ENCODE results near the gene USP22.

The USP22 gene

DNA sequence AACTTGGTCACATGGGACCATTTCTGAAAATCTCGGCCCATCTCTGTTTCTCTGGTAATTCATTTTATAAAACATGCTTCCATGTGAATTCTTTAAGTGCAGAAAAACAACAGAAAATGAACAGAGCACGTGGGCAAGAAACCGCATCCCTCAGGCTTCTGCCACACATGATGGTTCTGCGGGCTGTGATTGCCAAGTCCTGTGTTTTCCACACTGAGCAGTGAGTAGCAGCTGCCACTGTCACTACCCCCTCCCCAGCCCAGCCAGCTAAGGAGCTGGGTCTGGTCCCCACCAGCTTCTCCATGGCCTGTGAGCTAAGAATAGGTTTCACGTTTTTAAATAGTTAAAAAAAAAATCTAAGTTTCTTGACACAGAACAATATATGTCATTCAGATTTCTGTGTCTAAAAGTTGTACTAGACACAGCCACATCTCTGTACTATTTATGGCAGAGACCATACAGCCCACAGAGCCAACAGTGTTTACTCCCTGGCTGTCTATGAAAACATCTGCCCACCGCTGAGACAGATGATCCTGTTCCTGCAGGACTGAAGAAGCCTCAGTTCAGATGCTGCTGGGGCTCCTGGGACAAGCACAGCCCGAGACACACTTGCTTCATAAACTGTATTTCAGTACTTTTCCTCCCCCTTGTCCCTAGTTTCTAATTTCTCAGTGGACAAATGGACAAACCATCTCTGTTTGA is 41.5 kb downstream of the USP22 start:
- no peak for DNase-seq (ENCODE audit: low read depth in 2 of 2)

DNA sequence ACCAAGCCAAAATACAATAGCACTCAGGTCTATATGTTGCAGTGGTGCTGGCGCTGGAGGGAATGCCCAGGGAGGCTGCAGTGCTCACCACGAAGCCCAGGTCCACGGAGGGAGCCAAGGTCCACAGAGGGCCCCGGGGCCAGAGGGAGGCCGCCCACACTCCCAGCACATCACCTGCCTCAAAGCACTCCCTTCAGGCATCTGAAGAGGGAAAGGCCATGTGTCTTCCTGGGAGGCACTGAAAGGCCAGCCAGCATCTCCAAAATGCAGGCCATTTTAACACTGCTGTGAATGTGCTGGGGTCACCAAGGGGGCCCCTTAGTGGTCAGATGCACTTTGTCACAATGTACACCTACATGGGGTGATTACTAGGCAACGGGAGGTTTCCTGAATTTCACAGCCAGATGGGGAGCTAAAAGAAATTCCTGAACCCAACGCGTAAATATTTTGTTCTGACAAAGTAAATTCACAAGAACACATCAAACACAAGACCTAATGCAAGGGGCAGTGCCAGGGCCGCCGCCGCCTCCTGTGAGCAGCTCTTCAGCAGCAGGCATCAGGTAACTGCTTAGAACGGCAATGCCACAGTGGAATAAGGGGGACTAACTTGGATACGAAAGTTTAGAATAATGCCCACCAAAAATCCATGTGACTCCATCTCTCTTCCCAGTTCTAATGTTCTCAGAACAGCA is 42.8 kb downstream of the USP22 start:
- no peak for DNase-seq (ENCODE audit: low read depth in 2 of 2)

DNA sequence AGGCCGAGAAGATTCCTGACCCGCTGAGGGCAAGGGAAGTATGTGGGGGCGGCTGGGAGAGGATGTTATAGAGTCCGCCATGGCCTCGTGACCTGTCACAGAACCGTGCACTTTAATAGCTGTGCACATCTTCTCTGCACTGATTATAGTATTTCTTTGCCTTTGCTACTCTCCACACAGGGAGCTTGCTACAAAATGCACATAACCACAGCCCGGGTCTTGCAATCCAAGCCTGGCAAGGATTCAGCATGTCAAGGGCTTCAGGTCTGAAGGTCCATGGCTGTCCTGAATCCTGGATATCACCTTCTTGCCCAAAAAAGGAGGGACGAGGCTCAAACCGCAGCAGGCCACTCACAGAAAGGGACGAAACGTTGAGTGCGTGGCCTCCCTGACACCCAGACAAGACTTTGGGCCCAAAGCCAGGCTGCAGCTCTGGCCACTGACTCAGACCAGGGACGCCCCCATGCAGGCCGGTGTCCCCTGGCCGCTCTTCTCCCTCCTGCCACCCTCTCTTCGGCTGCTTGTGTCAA is 43.7 kb downstream of the USP22 start:
- DNase-seq (ENCODE audit: low read depth in 2 of 2) = no peak

DNA sequence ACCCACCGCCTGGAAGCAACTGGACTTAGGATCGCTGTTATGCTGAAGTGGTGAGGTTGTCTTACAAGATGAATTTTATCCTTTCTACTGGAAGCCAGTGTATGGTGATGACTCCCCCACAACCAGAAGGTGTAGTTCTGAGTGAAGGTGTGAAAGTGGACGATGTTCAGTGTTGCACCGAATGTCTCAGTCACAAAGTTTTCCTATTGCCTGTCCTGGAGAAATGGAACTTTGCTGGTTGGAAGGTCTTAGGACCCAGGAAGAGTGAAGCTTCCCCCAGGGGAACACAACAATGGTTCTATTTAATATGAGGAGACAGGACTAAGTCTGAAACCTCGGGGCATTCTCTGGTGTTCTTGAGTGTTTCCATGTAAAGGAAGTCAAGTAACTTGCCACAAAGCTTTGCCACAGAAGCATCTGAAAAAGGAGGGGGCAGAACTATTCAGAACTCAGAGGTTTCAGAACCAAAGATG is 44.2 kb downstream of the USP22 start:
- DNase-seq (ENCODE audit: low read depth in 2 of 2) = no peak

DNA sequence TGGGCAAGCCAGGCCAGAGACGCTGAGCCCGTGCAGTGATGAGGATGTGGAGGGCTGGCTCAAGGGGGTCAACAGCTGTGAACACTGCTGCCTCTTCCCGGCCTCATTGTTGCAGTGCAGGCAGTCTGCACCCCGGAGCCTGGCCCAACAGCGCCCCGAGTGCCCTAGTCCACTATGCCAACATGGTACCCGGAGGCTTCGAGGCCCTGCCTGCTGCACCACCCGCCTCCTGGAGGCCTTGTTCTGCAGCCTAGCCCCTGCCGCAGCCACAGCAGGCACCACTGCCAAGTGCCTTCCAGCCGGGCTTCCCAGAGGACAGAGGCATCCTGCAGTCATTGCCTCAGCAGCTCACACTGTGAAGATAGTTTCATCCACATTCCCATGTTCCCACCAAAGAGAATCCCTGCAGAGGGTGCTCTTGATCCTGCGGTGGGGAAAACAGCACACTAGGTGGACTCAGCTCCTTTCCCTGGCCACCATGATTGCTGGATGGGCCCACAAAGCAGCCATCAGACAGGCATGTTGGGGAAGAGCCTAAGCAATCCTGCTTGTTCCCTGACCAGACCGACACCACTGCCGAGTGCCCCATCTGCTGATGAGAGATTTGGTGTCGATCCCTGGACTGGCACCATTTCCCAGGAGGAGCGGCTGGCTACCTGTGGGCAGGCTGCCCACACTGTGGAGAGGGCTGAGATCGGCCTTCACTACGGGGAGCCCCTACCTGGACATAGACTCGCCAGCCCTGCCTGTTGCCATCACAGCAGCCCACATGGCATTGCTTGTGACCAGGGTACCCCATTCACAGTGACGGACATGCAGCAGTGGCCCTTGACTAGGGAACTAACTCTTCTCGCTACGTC is 44.9 kb downstream of the USP22 start:
- no peak for DNase-seq (ENCODE audit: low read depth in 2 of 2)

DNA sequence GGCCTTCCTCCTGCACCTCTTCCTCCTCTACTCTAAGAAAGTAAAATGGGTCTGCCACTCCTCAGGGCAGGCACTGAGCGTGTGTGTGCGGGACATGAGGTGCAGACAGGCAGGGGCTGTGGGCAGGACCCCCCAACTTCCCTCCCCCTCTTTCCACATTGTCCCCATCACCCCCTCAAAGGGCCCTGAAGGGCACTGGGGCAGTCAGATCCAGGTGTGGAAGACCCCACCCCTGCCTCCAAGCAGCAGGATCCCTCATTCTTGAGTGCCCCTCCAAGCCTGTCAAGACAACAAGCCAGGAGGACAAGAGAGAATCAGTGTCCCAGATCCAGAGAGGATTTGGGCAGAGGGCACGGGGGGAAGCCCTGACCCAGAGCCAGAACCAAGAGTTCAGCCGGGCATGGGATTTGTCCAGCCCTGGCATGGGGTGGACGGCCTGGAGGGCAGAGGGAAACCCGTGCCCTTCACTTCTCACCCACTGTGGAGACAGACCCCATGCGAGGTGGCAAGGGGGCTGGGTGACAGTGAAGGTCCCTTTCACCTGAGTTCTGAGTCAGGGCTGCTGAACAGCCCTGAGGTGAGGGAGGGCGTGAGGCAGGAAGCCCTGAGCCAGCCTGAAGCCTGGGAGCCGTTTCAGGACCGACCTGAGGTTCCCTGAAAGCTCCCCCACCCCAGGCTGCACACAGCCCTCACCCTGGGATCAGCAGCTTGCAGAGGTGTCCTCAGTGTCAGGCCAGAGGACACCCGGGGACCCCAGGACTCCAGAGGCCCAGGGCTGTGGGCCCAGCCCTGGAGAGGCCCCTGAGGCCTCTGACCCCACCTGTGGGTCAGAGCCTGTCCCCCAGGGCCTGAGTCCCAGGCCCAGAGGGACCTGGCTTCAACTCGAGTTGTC is 45.8 kb downstream of the USP22 start:
- no peak for DNase-seq (ENCODE audit: low read depth in 2 of 2)

DNA sequence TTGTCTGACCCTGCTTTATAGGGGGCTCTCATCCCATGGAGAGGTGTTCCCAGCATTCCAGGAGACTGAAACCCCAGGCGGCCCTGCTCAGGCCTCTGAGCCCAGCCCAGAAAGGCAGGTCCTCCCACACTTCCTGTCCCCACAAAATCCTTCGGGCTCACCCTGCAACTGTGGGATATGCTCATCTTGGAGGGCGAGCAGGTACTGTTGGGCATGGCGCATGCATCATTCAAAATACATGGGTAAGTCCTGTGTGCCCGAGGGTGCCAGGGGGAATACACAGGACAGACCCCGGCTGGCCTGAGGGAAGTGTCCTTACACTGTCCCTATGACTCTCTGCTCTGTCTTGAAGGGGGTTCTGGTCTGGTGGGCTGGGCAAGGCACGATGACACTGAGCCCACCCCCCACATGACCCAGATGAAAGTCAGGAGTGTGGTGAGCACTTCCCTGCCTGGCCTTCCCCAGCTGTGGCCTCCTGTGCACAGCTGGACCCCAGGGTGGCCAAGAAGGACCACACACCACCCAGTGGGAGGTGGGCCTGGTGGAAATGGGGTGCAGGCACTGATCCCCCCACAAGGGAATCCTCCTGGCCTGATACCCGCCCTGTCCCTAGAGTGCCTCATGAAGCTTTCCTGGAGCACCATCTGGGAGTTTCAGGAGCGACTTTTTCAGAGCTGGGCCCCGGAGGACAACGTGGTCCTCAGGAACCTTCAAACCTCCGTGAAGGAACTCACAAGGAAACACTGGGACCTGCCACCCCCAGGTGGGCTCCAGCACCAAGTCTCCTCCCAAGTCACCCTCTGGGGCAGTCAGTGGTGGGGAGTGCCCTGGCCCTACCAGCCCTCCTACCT is 46.7 kb downstream of the USP22 start:
- DNase-seq (ENCODE audit: low read depth in 2 of 2) = no peak

DNA sequence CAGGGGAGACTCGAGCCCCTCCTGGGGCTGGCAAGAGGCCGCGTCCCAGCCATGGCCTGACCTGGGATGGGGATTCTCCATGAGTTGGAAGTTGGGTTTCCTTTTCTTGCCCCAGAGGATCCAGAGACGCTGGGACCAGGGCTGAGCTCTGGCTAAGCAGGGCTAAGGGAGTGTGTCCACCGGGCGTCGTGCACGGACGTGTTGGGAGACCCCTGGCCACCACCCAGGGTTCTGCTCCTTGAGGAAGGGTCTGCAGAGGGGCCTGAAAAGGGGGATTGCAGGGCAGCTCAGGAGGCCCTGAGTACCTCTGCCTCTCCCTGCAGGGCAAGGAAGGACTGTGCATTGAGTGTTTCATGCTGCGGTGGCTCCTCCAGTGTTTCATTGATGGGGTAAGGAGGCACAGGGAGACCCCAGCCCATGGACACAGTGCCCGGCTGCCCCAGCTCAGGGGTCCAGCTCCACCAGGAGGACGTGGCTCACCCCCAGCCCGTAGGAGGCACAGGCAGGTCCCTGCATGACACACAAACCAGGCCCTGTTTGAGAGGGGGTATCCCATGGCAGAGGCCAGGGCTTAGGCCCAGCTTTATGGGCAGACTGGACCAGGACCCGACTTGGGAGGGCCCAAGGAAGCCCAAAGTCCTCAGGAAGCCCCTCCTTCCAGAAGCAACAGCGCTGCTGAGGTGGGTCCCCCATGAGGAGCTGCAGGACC is 47.5 kb downstream of the USP22 start:
- DNase-seq (ENCODE audit: low read depth in 2 of 2) = no peak

DNA sequence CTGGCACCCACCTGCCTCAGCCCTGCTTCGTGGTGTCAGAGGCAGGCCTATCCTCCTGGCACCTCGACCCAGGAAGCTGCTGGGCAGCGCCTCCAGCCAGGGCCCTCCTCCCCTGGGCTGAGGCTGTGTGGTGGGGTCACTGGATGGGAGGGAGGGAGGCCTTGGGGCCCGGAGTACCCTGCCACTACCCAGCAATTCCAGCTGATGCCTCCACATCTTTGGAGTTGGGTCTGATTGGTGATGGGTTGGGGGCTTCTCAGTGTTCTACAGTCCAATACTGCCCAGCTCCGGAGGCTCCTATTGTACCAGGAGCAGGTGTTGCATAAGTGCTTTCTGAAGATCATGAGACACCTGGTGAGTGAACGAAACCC is 48.0 kb downstream of the USP22 start:
- DNase-seq (ENCODE audit: low read depth in 2 of 2) = no peak

DNA sequence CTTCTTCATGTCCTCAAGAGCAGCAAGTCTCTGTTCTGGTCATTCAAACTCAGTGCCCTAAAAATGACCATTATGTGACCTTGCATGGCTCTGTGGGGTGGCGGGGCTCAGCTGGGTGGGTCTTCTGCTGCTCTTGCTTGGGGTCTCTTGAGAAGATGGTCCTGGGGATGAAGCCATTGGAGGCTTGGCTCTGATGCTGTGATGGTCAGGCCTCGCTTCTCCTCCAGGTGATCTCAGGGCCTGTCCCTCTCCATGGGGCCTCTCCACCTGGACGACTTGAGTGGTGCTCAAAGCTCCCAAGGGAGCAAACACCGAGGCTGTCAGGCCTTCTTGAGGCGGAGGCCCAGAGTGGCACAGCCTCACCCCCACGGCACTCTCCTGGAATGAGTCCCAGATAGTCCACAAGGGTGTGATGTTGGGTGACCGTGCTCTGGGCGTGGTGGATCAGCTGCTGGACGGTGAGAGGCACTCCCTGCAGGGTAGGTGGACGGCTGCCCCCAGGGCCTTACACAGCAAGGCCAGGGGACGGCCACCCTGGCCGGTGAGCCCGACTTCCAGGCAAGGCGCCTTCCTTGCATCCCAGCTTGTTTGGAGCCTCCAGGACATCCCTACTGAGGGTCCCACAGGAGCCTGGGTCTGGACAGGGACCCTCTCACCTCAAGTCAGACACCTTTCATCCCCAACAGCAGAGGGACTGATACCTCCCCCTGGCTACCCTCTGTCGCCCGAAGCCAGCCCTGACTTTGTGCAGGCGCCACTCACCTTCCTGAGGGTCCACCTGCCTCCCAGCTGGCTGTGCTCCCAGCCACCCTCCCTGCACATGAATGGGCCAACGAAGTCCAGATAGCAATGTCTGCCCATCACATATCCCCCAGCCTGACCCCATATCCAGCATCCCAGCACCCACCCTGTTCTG is 48.7 kb downstream of the USP22 start:
- no peak for DNase-seq (ENCODE audit: low read depth in 2 of 2)

DNA sequence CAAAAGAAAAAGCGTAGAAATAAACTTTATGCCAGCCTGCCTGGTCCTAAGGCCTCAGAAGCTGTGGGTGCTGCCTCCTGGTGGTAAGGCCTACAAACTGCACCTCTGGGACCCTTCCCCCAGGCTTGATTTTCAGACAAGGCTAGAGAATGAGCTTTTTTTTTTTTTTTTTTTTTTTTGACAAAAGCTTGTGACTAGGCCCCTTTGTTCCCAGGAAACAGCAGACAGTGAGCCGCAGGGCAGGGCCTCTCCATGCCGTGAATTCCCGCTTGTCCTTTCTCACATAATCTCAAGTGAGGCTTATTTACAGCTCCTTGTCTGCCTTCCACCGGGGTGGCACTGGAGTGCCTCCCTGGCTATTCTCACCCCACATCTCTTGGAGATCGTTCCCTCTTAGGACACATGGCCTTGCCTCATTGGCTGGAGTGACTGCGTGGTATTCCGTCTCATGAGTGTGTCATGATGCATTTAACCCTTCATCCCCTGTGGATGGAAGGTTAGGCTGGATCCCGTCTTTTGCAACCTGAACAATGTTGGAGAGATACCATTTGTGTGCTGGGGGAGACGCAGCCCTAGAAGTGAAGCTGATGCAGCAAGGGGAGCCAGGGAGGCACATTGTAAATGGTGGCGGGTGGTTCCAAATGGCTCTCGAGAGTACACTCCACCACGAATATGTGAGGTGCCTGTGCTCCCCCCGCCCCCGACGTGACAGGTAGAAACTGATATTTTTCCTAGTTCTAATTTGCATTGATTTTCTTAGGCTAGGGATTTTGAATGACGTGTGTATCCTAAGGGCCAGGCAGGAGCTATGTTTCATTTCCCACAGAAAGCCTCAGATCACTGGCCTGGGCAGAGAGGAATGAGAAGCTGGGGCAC is 49.6 kb downstream of the USP22 start:
- DNase-seq (ENCODE audit: low read depth in 2 of 2) = peak; percentile 38 to 51

DNA sequence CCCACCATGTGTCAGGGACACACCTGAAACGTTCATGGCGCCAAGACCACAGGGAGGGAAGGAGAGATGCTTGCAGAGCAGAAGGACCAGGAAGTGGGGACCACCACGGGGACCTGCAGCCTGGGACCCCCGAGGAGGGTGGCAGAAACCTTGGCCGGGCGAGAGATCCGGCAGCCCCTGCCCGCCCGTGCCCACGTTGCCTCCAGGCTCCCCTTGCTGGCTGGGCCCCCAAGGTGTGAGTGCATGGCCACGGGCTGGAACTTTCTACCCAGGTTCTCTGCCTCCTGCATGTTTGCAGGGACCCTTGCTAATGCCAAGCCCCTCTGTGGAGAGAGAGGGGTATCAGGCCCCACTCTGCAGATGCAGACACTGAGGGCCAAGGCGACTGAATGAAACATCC is 50.4 kb downstream of the USP22 start:
- no peak for DNase-seq (ENCODE audit: low read depth in 2 of 2)

DNA sequence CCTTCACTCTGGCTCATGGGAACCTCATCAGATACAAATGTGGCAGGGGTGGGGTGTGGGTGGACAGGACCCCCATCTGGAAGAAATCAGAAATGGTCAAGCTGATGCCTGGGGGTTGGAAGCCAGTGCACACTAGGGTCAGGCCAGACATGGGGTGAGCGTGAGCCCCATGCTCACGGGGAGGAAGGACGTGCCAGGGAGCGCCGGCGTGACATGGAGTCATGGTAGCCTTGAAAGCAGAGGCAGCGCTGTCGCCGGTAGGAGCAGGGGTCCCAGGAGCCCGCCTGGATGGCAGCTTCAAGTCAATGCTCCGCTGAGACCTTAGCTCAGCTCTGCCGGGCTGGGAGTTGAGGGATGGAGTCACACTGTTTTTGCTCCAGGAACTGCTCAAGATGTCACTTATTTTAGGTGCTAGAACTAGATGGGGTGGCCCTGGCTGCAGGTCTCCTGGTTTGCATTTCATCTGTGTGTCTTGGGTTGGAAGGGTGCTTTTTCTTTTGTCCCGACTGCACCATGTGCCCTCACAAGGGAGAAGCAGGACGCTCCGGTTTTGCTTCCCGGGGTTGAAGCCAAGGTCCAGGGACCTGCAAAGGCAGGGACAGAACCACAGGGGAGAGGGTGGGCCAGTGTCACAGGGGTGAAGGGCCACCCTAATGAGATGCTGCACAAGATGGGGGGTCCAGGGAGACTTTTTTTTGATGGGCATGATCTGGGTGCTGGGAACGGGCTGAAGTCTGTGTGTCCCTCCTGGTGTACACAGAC is 51.4 kb downstream of the USP22 start:
- no peak for DNase-seq (ENCODE audit: low read depth in 2 of 2)

DNA sequence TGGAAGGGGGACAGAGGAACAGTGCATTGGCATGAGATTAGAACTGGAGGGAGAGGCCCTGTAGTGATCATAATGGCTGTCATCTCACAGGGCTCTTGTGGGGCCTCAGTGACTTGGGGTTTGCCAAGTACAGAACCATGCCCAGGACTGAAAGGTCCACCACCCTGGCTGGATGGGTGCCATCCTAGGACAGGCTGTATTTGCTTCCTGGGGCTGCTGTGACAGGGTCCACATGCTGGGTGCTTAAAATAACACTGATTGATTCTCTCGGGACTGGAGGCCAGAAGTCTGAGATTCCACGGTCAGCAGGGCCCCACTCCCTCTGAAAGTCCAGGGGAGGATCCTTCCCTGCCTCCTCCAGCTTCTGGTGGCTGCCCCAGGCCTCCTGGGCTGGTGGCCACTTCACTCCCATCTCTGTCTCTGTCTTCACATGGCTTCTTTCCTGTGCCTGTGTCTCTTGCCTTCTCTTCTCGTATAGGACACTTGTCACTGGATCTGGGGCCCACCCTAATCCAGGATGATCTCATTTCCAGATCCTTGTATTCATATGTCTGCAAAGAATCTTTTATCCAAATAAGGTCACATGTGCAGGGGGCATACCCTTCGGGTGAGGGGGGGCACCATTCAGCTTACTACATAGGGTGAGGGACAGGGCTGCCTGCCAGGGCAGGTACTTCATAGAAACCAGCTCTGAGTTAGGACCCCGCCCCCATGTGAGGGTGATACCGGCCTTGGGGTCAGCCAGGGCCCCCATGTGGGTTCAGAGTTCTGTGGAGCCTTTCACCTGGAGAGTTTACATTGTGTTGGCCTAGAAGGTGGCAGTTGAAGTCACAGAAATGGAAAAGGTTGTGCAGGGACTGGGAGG is 52.6 kb downstream of the USP22 start:
- DNase-seq (ENCODE audit: low read depth in 2 of 2) = no peak

DNA sequence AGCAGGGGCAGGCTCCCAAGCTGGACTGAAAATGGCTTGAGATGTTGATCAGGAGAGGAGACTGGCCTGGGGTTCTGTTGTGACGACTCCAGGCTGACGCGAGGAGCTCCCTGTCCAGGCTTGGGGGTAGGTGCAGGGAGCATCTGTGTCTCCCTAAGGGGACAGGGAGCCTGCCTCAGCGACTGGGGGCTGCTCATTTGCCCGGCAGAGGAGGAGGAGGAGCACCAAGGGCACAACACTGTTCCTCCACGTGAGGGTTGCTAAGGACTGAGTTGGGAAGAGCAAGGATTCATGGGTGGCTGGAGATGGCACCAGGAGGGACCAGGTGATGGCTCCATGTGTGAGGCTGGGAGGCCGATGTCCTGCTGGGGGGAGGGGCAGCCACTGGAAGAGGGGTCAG is 53.3 kb downstream of the USP22 start:
- no peak for DNase-seq (ENCODE audit: low read depth in 2 of 2)

DNA sequence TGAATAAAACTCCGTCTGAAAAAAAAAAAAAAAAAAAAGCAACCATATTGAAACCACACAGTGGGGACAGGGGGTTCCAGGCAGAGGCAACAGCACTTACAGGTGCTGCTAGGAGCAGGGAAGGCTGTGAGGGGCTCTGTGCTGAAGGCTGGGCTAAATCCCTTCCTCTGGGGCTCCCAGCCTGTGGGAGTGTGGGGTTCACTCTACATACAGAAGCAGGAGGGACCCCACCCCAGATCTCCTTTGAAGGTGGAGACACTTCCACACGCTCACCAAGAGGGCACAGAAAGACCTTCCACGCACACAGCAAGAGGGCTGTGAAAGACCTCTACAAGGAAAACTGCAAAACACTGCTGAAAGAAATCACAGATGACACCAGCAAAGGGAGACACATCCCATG is 53.9 kb downstream of the USP22 start:
- DNase-seq (ENCODE audit: low read depth in 2 of 2) = no peak

Measured in fibroblast of skin of left quadriceps (primary cell).